GM19438 (cell line): ENCODE data around the gene LAMA3.

ENCODE experiments used
- ATAC-seq: cut with Tn5 transposase; IDR thresholded peaks from one replicate; pipeline ENCODE4 v1.9.1; 2021; ENCODE audit warnings: low read depth; ENCODE audit not compliant: unreplicated experiment

LAMA3 gene

GRCh38 chr18:23812546-23813440, 123.5 kb downstream of the LAMA3 start:
- no peak for ATAC-seq

- ATAC-seq, result no peak
Measured at GRCh38 chr18:23814991-23815614, 125.8 kb downstream of the LAMA3 start.

- no peak for ATAC-seq
Measured at GRCh38 chr18:23816021-23816420, 126.8 kb downstream of the LAMA3 start.

- ATAC-seq, result no peak
Measured at GRCh38 chr18:23816740-23817139, 127.5 kb downstream of the LAMA3 start.

- no peak for ATAC-seq
Measured at GRCh38 chr18:23819001-23819400, 129.7 kb downstream of the LAMA3 start.

GRCh38 chr18:23822590-23823385, 133.5 kb downstream of the LAMA3 start:
- no peak for ATAC-seq

GRCh38 chr18:23824240-23824639, 135.0 kb downstream of the LAMA3 start:
- no peak for ATAC-seq

GRCh38 chr18:23824669-23825068, 135.4 kb downstream of the LAMA3 start:
- no peak for ATAC-seq

- no peak for ATAC-seq
Measured at GRCh38 chr18:23825496-23825895, 136.2 kb downstream of the LAMA3 start.

GRCh38 chr18:23825978-23826405, 136.7 kb downstream of the LAMA3 start:
- peak; percentile 73 for ATAC-seq

- ATAC-seq, result no peak
Measured at GRCh38 chr18:23826850-23827620, 137.8 kb downstream of the LAMA3 start.

GRCh38 chr18:23827681-23828080, 138.4 kb downstream of the LAMA3 start:
- no peak for ATAC-seq

- peak; percentile 93 for ATAC-seq
Measured at GRCh38 chr18:23828426-23828825, 139.2 kb downstream of the LAMA3 start.

GRCh38 chr18:23832911-23833310, 143.7 kb downstream of the LAMA3 start:
- ATAC-seq, result no peak

GRCh38 chr18:23833714-23834113, 144.5 kb downstream of the LAMA3 start:
- ATAC-seq, result no peak

GRCh38 chr18:23835091-23835490, 145.8 kb downstream of the LAMA3 start:
- ATAC-seq, result no peak

GRCh38 chr18:23835506-23835905, 146.3 kb downstream of the LAMA3 start:
- no peak for ATAC-seq

GRCh38 chr18:23837591-23837990, 148.3 kb downstream of the LAMA3 start:
- no peak for ATAC-seq

GRCh38 chr18:23838233-23838632, 149.0 kb downstream of the LAMA3 start:
- no peak for ATAC-seq

- no peak for ATAC-seq
Measured at GRCh38 chr18:23838801-23839366, 149.6 kb downstream of the LAMA3 start.
